Myometrial cell (primary cell): ENCODE results near the gene RAB3IL1. TPM values are rescaled to one million over a fixed set of nuclear protein-coding genes. Genes with fewer than 3 reads are reported as not detected.

Experiments used
- total RNA-seq: library from RNA; depleted of rRNA; stranded (reverse); fragments of >200 nt; gene quantifications from 2 replicates; pipeline ENCODE4 v1.2.3, GENCODE V29; 2015

Gene RAB3IL1, protein sequence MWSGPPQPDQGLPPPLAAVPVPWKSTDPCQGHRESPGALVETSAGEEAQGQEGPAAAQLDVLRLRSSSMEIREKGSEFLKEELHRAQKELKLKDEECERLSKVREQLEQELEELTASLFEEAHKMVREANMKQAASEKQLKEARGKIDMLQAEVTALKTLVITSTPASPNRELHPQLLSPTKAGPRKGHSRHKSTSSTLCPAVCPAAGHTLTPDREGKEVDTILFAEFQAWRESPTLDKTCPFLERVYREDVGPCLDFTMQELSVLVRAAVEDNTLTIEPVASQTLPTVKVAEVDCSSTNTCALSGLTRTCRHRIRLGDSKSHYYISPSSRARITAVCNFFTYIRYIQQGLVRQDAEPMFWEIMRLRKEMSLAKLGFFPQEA
- 0.29 and 2.3 TPM in 2 replicates for total RNA-seq

DNA sequence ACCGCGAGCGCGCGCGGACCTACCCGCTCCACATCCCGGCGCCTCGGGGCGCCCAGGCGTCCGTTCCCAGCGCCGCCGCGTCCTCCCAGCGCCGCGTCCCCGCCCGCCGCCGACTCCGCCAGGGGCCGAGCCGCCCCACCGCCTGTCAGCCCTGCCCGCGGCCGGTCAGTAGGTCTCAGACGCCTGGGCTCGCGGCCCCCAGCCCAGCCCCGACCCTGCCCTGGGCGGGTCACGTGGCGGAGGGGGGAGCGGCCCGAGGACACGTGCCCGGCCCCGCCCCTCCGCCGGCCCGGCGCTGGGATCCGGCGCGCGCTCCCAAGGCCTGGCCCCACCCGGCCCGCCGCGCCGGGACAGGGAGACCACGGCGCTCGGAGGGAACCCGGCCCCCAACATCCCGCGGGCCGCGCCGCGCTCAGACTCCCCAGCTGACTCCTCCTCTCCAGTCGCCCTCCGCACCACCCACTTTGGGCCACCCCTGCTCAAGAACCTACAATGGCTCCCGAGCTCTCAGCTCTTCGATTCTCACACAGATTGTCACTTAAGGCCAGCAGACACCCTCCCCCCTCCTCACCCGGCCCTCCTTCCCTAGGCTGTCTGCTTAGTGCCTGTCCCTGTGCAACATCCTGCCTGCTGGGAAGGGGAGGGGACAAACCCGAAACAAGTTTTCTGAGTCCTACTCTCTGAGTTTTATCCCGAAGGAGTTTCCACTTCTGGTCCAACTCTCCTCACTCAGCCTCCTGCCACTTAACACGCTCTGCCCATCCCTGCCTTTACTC lies at the start of gene RAB3IL1:
Gene RAB3IL1, minus strand, starts transcription at position 233 of the 776 bp plus-strand sequence. Its CDS starts 199 bp downstream, at position 34.

DNA sequence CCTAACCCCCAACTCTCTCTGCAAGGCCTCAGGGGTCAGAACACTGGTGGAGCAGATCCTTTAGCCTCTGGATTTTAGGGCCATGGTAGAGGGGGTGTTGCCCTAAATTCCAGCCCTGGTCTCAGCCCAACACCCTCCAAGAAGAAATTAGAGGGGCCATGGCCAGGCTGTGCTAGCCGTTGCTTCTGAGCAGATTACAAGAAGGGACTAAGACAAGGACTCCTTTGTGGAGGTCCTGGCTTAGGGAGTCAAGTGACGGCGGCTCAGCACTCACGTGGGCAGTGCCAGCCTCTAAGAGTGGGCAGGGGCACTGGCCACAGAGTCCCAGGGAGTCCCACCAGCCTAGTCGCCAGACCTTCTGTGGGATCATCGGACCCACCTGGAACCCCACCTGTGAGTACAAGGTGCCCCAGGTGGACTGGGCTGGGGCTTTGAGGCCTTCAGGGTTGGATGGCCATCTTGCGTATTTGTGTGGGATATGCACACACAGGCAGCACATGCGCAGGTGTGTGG lies 32.7 kb upstream of the RAB3IL1 start, which contains the start of gene BEST1:
Gene BEST1, plus strand, starts transcription at position 317 of the 513 bp plus-strand sequence. CDS start 1,456 bp downstream, outside the sequence.

DNA sequence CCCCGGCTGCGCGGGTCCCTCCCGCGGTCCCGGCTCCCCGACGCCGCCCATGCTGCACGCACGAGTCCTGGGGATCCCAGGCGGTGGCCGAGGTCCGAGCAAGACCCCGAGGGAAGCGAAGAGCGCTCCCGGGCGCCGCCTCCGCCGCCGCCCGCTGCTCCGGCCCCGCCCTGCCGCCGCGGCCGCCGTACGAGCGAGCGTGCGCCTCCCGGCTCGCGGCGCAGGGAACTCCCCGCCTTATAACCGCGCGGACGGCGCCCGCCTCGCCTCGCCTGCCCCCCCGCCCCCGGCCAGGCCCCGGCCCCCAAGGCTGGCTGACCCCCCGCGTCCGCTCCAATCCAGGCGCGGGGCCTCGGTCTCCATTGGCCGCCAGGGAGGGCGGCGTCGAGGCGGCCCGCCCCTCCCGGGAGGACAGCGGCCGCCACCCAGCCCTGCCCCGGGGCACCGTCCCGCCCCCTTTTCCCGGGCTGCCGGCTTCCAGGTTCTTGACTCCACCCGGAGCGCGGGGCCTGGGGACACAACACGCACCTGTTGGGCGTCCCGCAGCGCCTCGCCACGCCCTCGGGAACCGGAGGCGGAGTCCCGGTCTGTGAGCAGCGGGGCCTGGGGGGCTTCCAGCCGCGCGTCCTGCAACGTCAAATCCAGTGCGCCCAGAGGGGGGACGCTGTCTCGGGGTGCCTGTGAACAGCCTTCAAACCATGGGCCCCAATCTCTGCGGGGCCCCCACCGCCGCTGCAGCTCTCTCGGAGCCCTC lies 25.9 kb downstream of the RAB3IL1 start, which contains the start of gene FADS3:
Gene FADS3, minus strand, starts transcription at position 215 of the 754 bp plus-strand sequence. Its CDS starts 164 bp downstream, at position 51.

Other genes with a start within 250 kb of the RAB3IL1 start
- gene DAGLA, start 237.2 kb downstream of the RAB3IL1 start, total RNA-seq = 3.9 and 5.5 TPM in 2 replicates
- gene MYRF, start 164.9 kb downstream of the RAB3IL1 start, total RNA-seq = 2.6 and 2.8 TPM in 2 replicates
- gene TMEM258, start 125.0 kb downstream of the RAB3IL1 start, total RNA-seq = 86.8 and 101 TPM in 2 replicates
- gene FEN1, start 124.7 kb downstream of the RAB3IL1 start, total RNA-seq = 24.8 and 30.8 TPM in 2 replicates
- 201 and 205 TPM in 2 replicates for gene FADS1, start 100.6 kb downstream of the RAB3IL1 start, total RNA-seq
- 975 and 1,052 TPM in 2 replicates for gene FADS2, start 89.3 kb downstream of the RAB3IL1 start, total RNA-seq
- 65.9 and 88.8 TPM in 2 replicates for gene FADS3, start 26.0 kb downstream of the RAB3IL1 start, total RNA-seq
- 2.3 and 2.6 TPM in 2 replicates for gene BEST1, start 32.8 kb upstream of the RAB3IL1 start, total RNA-seq
- 308 and 402 TPM in 2 replicates for gene FTH1, start 50.1 kb upstream of the RAB3IL1 start, total RNA-seq
- 20.7 and 27.1 TPM in 2 replicates for gene INCENP, start 206.4 kb upstream of the RAB3IL1 start, total RNA-seq